A673 (cell line): ENCODE data around the gene CHD2. TPM values are rescaled to one million over a fixed set of nuclear protein-coding genes. Genes with fewer than 3 reads are reported as not detected.

ENCODE experiments used
- BruUV-seq: library from RNA; stranded (reverse); fragments of 400-500 nt; replicated peaks from 2 replicates; lab custom pipeline; 2021; lab: Mats Ljungman, UMichigan
- CTCF ChIA-PET: fragments of 300-600 bp; sonication (Branson Sonifier 250); formaldehyde crosslinking; loops from one replicate; lab custom pipeline; 2022; ENCODE audit warnings: antibody characterized with exemption; lab: Charles Lee
- POLR2A ChIA-PET: fragments of 300-600 bp; sonication (Branson Sonifier 250); formaldehyde crosslinking; loops from one replicate; lab custom pipeline; 2022; ENCODE audit warnings: antibody characterized with exemption; ENCODE audit not compliant: low non-redundant PET; lab: Charles Lee
- DNase-seq: peaks from one replicate; pipeline ENCODE4 v3.0.0-alpha.2; 2015; ENCODE audit warnings: low spot score
- H3K27ac ChIP-seq: fragments of 200-600 bp; sonication (generic); 2 replicates; pipeline ENCODE4 v1.5.1; 2016; ENCODE audit warnings: mixed run types, low read depth, mild to moderate bottlenecking, mixed read lengths, antibody characterized with exemption, low read length; ENCODE audit not compliant: poor library complexity, severe bottlenecking
- H3K27me3 ChIP-seq: fragments of 200-600 bp; sonication (generic); replicated peaks from 2 replicates; pipeline ENCODE4 v1.6.1; 2017; ENCODE audit warnings: mixed run types, low read depth, mild to moderate bottlenecking, mixed read lengths, antibody characterized with exemption, low read length; ENCODE audit not compliant: insufficient read depth, poor library complexity
- H3K36me3 ChIP-seq: fragments of 200-600 bp; sonication (generic); 2 replicates; pipeline ENCODE4 v1.6.1; 2016; ENCODE audit warnings: mixed run types, mild to moderate bottlenecking, mixed read lengths, antibody characterized with exemption, low read length; ENCODE audit not compliant: insufficient read depth, poor library complexity, severe bottlenecking
- H3K4me1 ChIP-seq: fragments of 200-600 bp; sonication (generic); 2 replicates; pipeline ENCODE4 v1.6.1; 2017; ENCODE audit warnings: mixed run types, mild to moderate bottlenecking, mixed read lengths, antibody characterized with exemption, low read length; ENCODE audit not compliant: insufficient read depth, poor library complexity, severe bottlenecking
- H3K4me3 ChIP-seq: fragments of 200-600 bp; sonication (generic); 2 replicates; pipeline ENCODE4 v1.5.1; 2016; ENCODE audit warnings: low read depth, mixed run types, mild to moderate bottlenecking, mixed read lengths, low read length; ENCODE audit not compliant: poor library complexity, severe bottlenecking
- H3K9me3 ChIP-seq: fragments of 200-600 bp; sonication (generic); 2 replicates; pipeline ENCODE4 v1.6.1; 2016; ENCODE audit warnings: mixed run types, low read depth, mild to moderate bottlenecking, mixed read lengths, antibody characterized with exemption, low read length; ENCODE audit not compliant: poor library complexity, severe bottlenecking
- EZH2 ChIP-seq: fragments of 200-600 bp; sonication (generic); IDR thresholded peaks from 2 replicates; pipeline ENCODE4 v1.6.1; 2017; ENCODE audit warnings: borderline replicate concordance, low read depth, mild to moderate bottlenecking, mixed read lengths, antibody characterized with exemption, low read length; ENCODE audit not compliant: poor library complexity, severe bottlenecking
- intact Hi-C: fragments of 100-400 bp; cut with micrococcal nuclease; formaldehyde crosslinking; loops from one replicate; pipeline ENCODE4 v1.10.0; 2022; ENCODE audit not compliant: unreplicated experiment
- total RNA-seq: library from RNA; stranded (reverse); gene quantifications from 2 replicates; pipeline ENCODE4 v1.2.3, GENCODE V29; 2021
- TF ChIP-seq, protein P1 (sequence below): fragments of 300-800, 200-600 bp; sonication (generic); conservative IDR thresholded peaks from 2 replicates; pipeline ENCODE4 v1.5.1; 2017; ENCODE audit warnings: low read depth, mild to moderate bottlenecking, antibody characterized with exemption, low read length, moderate library complexity, mixed read lengths

Gene CHD2
- total RNA-seq, 1 experiment from 2014 or later: 75.7 TPM

DNA sequence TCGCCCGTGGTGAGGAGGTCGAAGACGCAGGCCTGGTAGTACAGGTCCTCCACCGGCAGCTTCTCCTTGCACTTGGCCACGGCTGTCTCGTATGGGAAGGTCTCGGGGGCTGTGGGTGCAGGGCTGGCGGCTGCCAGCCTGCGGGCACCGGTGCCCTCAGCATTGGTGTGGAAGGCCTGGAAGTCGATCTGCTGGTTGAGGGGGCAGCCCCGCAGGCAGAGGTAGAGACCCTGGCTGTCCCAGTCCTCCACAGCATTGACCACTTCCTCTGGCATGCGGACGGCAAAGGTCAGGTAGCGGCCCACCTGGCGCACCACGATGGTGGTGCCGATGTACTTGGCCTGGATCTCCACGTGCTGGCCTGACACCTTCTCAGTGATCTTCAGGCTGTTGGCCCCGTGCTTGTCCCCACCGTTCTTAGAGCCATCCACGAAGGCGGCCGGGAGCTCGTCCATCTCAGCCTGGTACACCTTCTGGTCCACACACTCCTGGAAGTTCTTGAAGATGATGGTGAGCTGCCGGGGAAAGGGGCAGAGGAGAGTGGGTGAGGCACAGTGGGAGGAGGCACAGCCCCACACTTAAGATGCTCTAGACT is 145.2 kb downstream of the CHD2 start:
- CTCF ChIA-PET: no interaction called here
- H3K36me3 ChIP-seq: no peaks in the 10 kb centered on the region
- intact Hi-C loops: no loop called here

DNA sequence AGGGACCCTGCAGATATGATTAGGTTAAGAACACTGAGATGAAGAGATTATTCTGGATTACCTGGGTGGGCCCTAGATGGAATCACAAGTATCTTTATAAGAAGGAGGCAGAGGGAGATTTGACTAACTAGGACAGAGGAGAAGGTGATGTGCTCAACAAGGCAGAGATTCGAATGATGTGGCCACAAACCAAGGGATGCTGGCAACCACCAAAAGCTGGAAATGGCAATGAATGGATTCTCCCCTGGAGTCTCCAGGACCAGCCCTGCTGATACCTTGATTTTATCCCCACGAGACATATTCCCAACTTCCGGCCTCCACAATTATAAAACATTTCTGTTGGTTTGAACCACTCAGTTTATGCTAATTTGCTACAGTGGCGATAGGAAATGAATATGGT is 146.0 kb downstream of the CHD2 start:
- no peak for DNase-seq
- no peaks in the 10 kb centered on the region for H3K36me3 ChIP-seq
- no TSS peak for BruUV-seq
- no peaks in the 10 kb centered on the region for H3K27me3 ChIP-seq
- H3K9me3 ChIP-seq: peaks cover 6% of the 10 kb centered on the region
- ChIA-PET POLR2A (no interaction called here), CTCF (no interaction called here)
- TF ChIP-seq, protein P1, sequence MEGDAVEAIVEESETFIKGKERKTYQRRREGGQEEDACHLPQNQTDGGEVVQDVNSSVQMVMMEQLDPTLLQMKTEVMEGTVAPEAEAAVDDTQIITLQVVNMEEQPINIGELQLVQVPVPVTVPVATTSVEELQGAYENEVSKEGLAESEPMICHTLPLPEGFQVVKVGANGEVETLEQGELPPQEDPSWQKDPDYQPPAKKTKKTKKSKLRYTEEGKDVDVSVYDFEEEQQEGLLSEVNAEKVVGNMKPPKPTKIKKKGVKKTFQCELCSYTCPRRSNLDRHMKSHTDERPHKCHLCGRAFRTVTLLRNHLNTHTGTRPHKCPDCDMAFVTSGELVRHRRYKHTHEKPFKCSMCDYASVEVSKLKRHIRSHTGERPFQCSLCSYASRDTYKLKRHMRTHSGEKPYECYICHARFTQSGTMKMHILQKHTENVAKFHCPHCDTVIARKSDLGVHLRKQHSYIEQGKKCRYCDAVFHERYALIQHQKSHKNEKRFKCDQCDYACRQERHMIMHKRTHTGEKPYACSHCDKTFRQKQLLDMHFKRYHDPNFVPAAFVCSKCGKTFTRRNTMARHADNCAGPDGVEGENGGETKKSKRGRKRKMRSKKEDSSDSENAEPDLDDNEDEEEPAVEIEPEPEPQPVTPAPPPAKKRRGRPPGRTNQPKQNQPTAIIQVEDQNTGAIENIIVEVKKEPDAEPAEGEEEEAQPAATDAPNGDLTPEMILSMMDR: no peak
- TF ChIP-seq EZH2: no peak
- H3K27ac ChIP-seq: no peak overlapping the region
- H3K4me3 ChIP-seq: no peak overlapping the region
- H3K4me1 ChIP-seq: peaks cover 4% of the 10 kb centered on the region
- intact Hi-C loops: no loop called here

More for the DNA sequence above, 145.2 kb downstream of the CHD2 start:
- H3K27me3 ChIP-seq: no peaks in the 10 kb centered on the region
- no TSS peak for BruUV-seq
- no peak overlapping the region for H3K27ac ChIP-seq
- DNase-seq: no peak
- peaks cover 6% of the 10 kb centered on the region for H3K9me3 ChIP-seq
- POLR2A ChIA-PET: no interaction called here
- H3K4me3 ChIP-seq: no peak overlapping the region
- peaks cover 4% of the 10 kb centered on the region for H3K4me1 ChIP-seq
- no peak for TF ChIP-seq EZH2
- TF ChIP-seq, protein P1: no peak

DNA sequence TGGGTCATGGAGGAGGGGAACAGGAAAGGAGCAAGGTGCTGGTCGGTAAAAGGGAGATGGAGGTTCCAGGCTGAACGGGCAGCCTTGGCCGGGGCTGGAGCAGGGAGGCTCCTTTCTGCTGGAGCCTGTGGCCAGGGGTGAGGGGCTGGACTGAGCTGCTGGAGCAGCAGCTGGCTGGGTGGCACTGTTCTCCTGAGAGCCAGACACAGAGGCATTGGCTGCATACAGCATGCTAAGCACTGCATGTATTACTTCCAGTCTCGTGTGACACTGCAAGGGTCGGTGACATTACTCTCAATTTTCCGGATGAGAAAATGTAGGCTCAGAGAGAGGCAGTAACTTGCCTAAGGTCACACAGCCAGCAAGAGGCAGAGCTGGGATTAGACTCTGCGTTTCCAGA is 146.6 kb downstream of the CHD2 start:
- BruUV-seq: no TSS peak
- peaks cover 4% of the 10 kb centered on the region for H3K4me1 ChIP-seq
- CTCF ChIA-PET: no interaction called here
- H3K27ac ChIP-seq: no peak overlapping the region
- no peak for DNase-seq
- H3K36me3 ChIP-seq: no peaks in the 10 kb centered on the region
- POLR2A ChIA-PET: no interaction called here
- H3K9me3 ChIP-seq: peaks cover 6% of the 10 kb centered on the region
- TF ChIP-seq EZH2: no peak
- TF ChIP-seq, protein P1: no peak
- no peaks in the 10 kb centered on the region for H3K27me3 ChIP-seq
- intact Hi-C loops: no loop called here
- H3K4me3 ChIP-seq: no peak overlapping the region
